Sigmoid colon (tissue), 7 donors: ENCODE data around the gene FYB1. TPM values are rescaled to one million over a fixed set of nuclear protein-coding genes. Genes with fewer than 3 reads are reported as not detected.

Experiments
- DNase-seq: peaks from one replicate; pipeline ENCODE4 v3.0.0-alpha.2; 2019
- H3K27ac ChIP-seq, 4 donors: fragments of 200-600 bp; sonication (generic); one replicate each; pipeline ENCODE4 v1.5.1; 2016 to 2019; ENCODE audit warnings: mild to moderate bottlenecking in 1 of 4
- H3K27me3 ChIP-seq, 3 donors: fragments of 200-600 bp; sonication (generic); one replicate each; pipeline ENCODE4 v1.5.1; 2019; ENCODE audit warnings: mild to moderate bottlenecking in 1 of 3
- H3K36me3 ChIP-seq, 4 donors: fragments of 200-600 bp; sonication (generic); one replicate each; pipeline ENCODE4 v1.5.1; 2016 to 2019
- H3K4me1 ChIP-seq, 4 donors: fragments of 200-600 bp; sonication (generic); one replicate each; pipeline ENCODE4 v1.5.1; 2017 to 2019
- H3K4me3 ChIP-seq, 4 donors: fragments of 200-600 bp; sonication (generic); one replicate each; pipeline ENCODE4 v1.5.1; 2017 to 2019; ENCODE audit warnings: mild to moderate bottlenecking in 2 of 4, moderate library complexity in 1 of 4
- H3K9me3 ChIP-seq, 4 donors: fragments of 200-600 bp in 3 of 4; sonication (generic) in 3 of 4; one replicate each; pipeline versions ENCODE4 v1.5.1 to v1.6.1; 2013 to 2019
- EP300 ChIP-seq, 4 donors: sonication (generic); formaldehyde crosslinking; IDR thresholded peaks; one replicate each; pipeline ENCODE4 v1.6.1; 2017; ENCODE audit warnings: antibody characterized with exemption in 4 of 4
- POLR2A ChIP-seq, 2 donors: fragments of 450-650 bp; IDR thresholded peaks; one replicate each; pipeline ENCODE4 v1.6.1; 2016; ENCODE audit warnings: antibody characterized with exemption in 2 of 2, mild to moderate bottlenecking in 2 of 2, moderate library complexity in 2 of 2
- POLR2AphosphoS5 ChIP-seq, 4 donors: sonication (generic); formaldehyde crosslinking; IDR thresholded peaks; one replicate each; pipeline ENCODE4 v1.6.1; 2017; ENCODE audit warnings: antibody characterized with exemption in 4 of 4
- WGBS, 2 donors: extraction: QIAGEN DNeasy Blood & Tissue Kit; methylation state at CpG; one replicate each; pipeline ENCODE4 v1.1.7; 2013; 5-methylcytosine and 5-hydroxymethylcytosine counted together
- intact Hi-C: fragments of 100-400 bp; cut with DNase I; formaldehyde crosslinking; loops from one replicate; pipeline ENCODE4 v1.15.1; 2023
- polyA plus RNA-seq, 3 donors: library from polyadenylated mRNA; stranded (reverse); fragments of 200-250 nt; gene quantifications; one replicate each; pipeline ENCODE4 v1.2.3, GENCODE V29; 2013
- total RNA-seq, 4 donors: library from RNA; depleted of rRNA; stranded (reverse); fragments of >200 nt; gene quantifications; one replicate each; pipeline ENCODE4 v1.1.0, GENCODE V29; 2016
- TF ChIP-seq, protein P1 (sequence below), 4 experiments: fragments of 450-650 bp in 3 of 4; fragments of 200-600 bp in 1 of 4; IDR thresholded peaks; one replicate each; pipeline ENCODE4 v1.5.1; 2016 to 2019; ENCODE audit warnings: antibody characterized with exemption in 4 of 4, mild to moderate bottlenecking in 3 of 4, moderate library complexity in 2 of 4
- donor health status: healthy with polysubstance abuse.
- donor health status: Bipolar disorder and iron deficiency.
- donor health status: healthy.

Gene FYB1
- total and polyA plus RNA-seq, 7 donors, result 2.8 to 18.2 (median 11.1) TPM

GRCh38 chr5:39068099-39068498 is 151.3 kb downstream of the FYB1 start:
- H3K9me3 ChIP-seq, result no peaks in the 10 kb centered on the region
- H3K27ac ChIP-seq, result no peak overlapping the region
- no peak overlapping the region for H3K4me3 ChIP-seq
- H3K27me3 ChIP-seq, result no peaks in the 10 kb centered on the region
- TF ChIP-seq EP300 (IDR thresholded peaks at IDR 0.05) (no peak), POLR2A (IDR thresholded peaks at IDR 0.05) (no peak), POLR2AphosphoS5 (IDR thresholded peaks at IDR 0.05) (no peak)
- TF ChIP-seq, protein P1, sequence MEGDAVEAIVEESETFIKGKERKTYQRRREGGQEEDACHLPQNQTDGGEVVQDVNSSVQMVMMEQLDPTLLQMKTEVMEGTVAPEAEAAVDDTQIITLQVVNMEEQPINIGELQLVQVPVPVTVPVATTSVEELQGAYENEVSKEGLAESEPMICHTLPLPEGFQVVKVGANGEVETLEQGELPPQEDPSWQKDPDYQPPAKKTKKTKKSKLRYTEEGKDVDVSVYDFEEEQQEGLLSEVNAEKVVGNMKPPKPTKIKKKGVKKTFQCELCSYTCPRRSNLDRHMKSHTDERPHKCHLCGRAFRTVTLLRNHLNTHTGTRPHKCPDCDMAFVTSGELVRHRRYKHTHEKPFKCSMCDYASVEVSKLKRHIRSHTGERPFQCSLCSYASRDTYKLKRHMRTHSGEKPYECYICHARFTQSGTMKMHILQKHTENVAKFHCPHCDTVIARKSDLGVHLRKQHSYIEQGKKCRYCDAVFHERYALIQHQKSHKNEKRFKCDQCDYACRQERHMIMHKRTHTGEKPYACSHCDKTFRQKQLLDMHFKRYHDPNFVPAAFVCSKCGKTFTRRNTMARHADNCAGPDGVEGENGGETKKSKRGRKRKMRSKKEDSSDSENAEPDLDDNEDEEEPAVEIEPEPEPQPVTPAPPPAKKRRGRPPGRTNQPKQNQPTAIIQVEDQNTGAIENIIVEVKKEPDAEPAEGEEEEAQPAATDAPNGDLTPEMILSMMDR (IDR thresholded peaks at IDR 0.05), result no peak
- 93 to 97% methylated on average over 3 of the region's 3 CpGs for WGBS, 2 donors
- intact Hi-C loops, result no loop called here
- H3K4me1 ChIP-seq, result peaks cover 0 to 53% (median 35%) of the 10 kb centered on the region in 4 donors
- peaks cover 0 to 22% (median 4%) of the 10 kb centered on the region in 4 donors for H3K36me3 ChIP-seq
- DNase-seq, result no peak

DNA sequence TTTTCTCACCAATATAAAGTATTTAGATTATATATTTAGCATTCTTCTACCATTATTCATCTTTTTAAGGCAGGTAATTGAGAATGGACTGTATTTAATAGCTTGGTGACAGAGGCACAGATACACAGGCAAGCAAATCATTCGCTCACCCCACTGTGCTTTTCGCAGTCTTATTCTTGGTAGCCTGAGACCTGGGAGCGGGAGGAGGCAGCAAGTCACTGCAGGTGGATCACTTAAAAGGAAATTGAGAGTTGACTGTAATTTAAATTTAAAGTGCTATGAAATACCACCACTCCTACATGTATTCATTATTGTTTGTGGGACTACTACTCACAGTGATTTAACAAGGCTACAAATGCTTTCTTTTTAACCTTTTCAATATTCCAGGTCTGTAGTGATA is 154.9 kb downstream of the FYB1 start:
- TF ChIP-seq POLR2AphosphoS5 (IDR thresholded peaks at IDR 0.05) (no peak), POLR2A (IDR thresholded peaks at IDR 0.05) (no peak), EP300 (IDR thresholded peaks at IDR 0.05) (no peak)
- TF ChIP-seq, protein P1 (IDR thresholded peaks at IDR 0.05), result no peak
- peaks cover 0 to 48% (median 30%) of the 10 kb centered on the region in 4 donors for H3K4me1 ChIP-seq
- H3K27ac ChIP-seq, result no peak overlapping the region
- DNase-seq, result no peak
- no peaks in the 10 kb centered on the region for H3K9me3 ChIP-seq
- intact Hi-C loops, result no loop called here
- peaks cover 0 to 19% (median 4%) of the 10 kb centered on the region in 4 donors for H3K36me3 ChIP-seq
- H3K4me3 ChIP-seq, result no peak overlapping the region
- H3K27me3 ChIP-seq, result no peaks in the 10 kb centered on the region
- 95 to 98% methylated on average over 3 of the region's 3 CpGs for WGBS, 2 donors

- DNase-seq, result no peak
- Histone ChIP-seq H3K4me3 (no peak overlapping the region), H3K9me3 (no peaks in the 10 kb centered on the region), H3K36me3 (peaks cover 0 to 11% (median 4%) of the 10 kb centered on the region in 4 donors), H3K4me1 (peaks cover 0 to 59% (median 30%) of the 10 kb centered on the region in 4 donors), H3K27me3 (no peaks in the 10 kb centered on the region), H3K27ac (peak overlapping the region in 1 of 4 donors; percentile 29)
- intact Hi-C loops, result no loop called here
- no peak for TF ChIP-seq EP300 (IDR thresholded peaks at IDR 0.05)
- TF ChIP-seq, protein P1 (IDR thresholded peaks at IDR 0.05), result peak in 1 of 4 experiments; percentile 29
- no peak for TF ChIP-seq POLR2A (IDR thresholded peaks at IDR 0.05)
- no peak for TF ChIP-seq POLR2AphosphoS5 (IDR thresholded peaks at IDR 0.05)
- 40 to 67% methylated on average over 2 of the region's 2 CpGs for WGBS, 2 donors
Observed at GRCh38 chr5:39063037-39063436, 156.3 kb downstream of the FYB1 start.

DNA sequence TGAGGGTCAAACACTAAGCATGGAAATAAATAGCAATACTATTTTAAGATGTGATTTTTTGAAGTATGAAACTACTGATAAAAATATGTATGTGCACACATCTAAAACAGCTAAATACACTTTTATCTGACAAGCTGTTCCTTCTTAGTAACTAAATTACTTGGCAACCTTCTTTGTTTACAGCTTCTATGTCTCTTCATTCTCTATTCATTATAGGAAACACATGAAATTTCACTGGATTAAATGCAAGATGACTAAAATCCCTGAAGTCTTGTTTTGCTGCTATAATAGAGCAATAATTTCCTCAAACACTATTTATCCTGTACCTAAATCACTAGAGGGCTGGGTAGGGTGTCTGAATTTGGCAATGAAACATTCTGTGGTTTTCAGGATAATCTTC is 156.8 kb downstream of the FYB1 start:
- peaks cover 0 to 11% (median 4%) of the 10 kb centered on the region in 4 donors for H3K36me3 ChIP-seq
- H3K27me3 ChIP-seq, result no peaks in the 10 kb centered on the region
- DNase-seq, result no peak
- TF ChIP-seq POLR2A (IDR thresholded peaks at IDR 0.05), result no peak
- no peak for TF ChIP-seq POLR2AphosphoS5 (IDR thresholded peaks at IDR 0.05)
- no peak for TF ChIP-seq EP300 (IDR thresholded peaks at IDR 0.05)
- TF ChIP-seq, protein P1 (IDR thresholded peaks at IDR 0.05), result no peak
- H3K9me3 ChIP-seq, result no peaks in the 10 kb centered on the region
- H3K4me3 ChIP-seq, result no peak overlapping the region
- peaks cover 0 to 61% (median 30%) of the 10 kb centered on the region in 4 donors for H3K4me1 ChIP-seq
- intact Hi-C loops, result no loop called here
- H3K27ac ChIP-seq, result peak overlapping the region in 1 of 4 donors; percentile 29

DNA sequence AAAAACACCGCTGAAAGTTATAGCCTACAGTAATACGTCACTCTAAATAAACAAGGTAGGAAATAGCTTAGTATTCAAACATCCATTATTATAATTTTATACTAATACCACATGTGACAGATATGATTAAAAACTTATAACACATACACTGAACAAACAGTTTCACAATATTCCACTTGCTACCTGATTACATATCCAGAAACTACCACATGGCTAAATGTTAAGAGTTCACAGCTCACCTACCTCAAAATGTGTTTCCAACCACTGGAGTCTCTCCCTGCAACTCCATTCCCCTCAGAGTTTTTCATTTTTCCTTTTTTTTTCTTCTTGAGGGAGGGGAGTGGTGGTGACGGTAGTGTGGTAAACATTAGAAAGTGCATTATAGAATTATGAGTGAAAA is 157.3 kb downstream of the FYB1 start:
- 73 to 80% methylated on average over 3 of the region's 3 CpGs for WGBS, 2 donors
- no peaks in the 10 kb centered on the region for H3K27me3 ChIP-seq
- peaks cover 0 to 61% (median 33%) of the 10 kb centered on the region in 4 donors for H3K4me1 ChIP-seq
- no peak for DNase-seq
- intact Hi-C loops, result no loop called here
- no peak overlapping the region for H3K4me3 ChIP-seq
- peaks cover 0 to 11% (median 4%) of the 10 kb centered on the region in 4 donors for H3K36me3 ChIP-seq
- H3K9me3 ChIP-seq, result no peaks in the 10 kb centered on the region
- peak overlapping the region in 1 of 4 donors; percentile 29 for H3K27ac ChIP-seq
- TF ChIP-seq POLR2AphosphoS5 (IDR thresholded peaks at IDR 0.05) (no peak), POLR2A (IDR thresholded peaks at IDR 0.05) (no peak), EP300 (IDR thresholded peaks at IDR 0.05) (no peak)
- TF ChIP-seq, protein P1 (IDR thresholded peaks at IDR 0.05), result no peak
